HepG2 (cell line): ENCODE measurements around the gene MAFF. TPM values are rescaled to one million over a fixed set of nuclear protein-coding genes. Genes with fewer than 3 reads are reported as not detected.

Experiments
- CHCHD3 ChIP-seq: sonication (generic); formaldehyde crosslinking; IDR thresholded peaks from 2 replicates; pipeline ENCODE4 v1.8.0; 2022; ENCODE audit warnings: mild to moderate bottlenecking, missing genetic modification reagents, moderate library complexity
- EED ChIP-seq: sonication (generic); formaldehyde crosslinking; IDR thresholded peaks from 2 replicates; pipeline ENCODE4 v1.5.0; 2020; ENCODE audit warnings: mild to moderate bottlenecking, missing genetic modification reagents
- FOXK2 ChIP-seq: fragments of 450-650 bp; IDR thresholded peaks from 2 replicates; pipeline ENCODE4 v1.6.1; 2016
- GATA4 ChIP-seq: sonication (generic); IDR thresholded peaks from 2 replicates; pipeline ENCODE4 v1.6.1; 2016; ENCODE audit warnings: antibody characterized with exemption, low read depth, borderline replicate concordance
- MBD4 ChIP-seq: IDR thresholded peaks from 2 replicates; pipeline ENCODE4 v1.6.1; 2012; ENCODE audit warnings: low read length, inconsistent platforms, borderline replicate concordance
- MIXL1 ChIP-seq: IDR thresholded peaks from 2 replicates; pipeline ENCODE4 v1.6.1; 2016
- NFATC3 ChIP-seq: sonication (generic); formaldehyde crosslinking; IDR thresholded peaks from 2 replicates; pipeline ENCODE4 v1.5.1; 2020; ENCODE audit warnings: mild to moderate bottlenecking, missing genetic modification reagents
- RARG ChIP-seq: sonication (generic); formaldehyde crosslinking; IDR thresholded peaks from 2 replicates; pipeline ENCODE4 v1.4.0; 2020; ENCODE audit warnings: low read depth, mild to moderate bottlenecking, missing genetic modification reagents
- RFX1 ChIP-seq: fragments of 450-650 bp; IDR thresholded peaks from 2 replicates; pipeline ENCODE4 v1.6.1; 2017
- ZKSCAN5 ChIP-seq: sonication (generic); formaldehyde crosslinking; IDR thresholded peaks from 2 replicates; pipeline ENCODE4 v1.5.1; 2020; ENCODE audit warnings: mild to moderate bottlenecking, missing genetic modification reagents
- ZMYM4 ChIP-seq: sonication (generic); formaldehyde crosslinking; IDR thresholded peaks from 2 replicates; pipeline ENCODE4 v1.8.1; 2023; ENCODE audit warnings: mild to moderate bottlenecking, missing genetic modification reagents
- ZNF136 ChIP-seq: sonication (generic); formaldehyde crosslinking; IDR thresholded peaks from 2 replicates; pipeline ENCODE4 v1.8.1; 2022; ENCODE audit warnings: low read depth, mild to moderate bottlenecking, moderate library complexity, missing genetic modification reagents
- ZNF598 ChIP-seq: sonication (generic); formaldehyde crosslinking; IDR thresholded peaks from 2 replicates; pipeline ENCODE4 v1.5.1; 2020; ENCODE audit warnings: mild to moderate bottlenecking, missing genetic modification reagents, borderline replicate concordance
- ZNF724P ChIP-seq: sonication (generic); formaldehyde crosslinking; IDR thresholded peaks from 2 replicates; pipeline ENCODE4 v1.8.0; 2022; ENCODE audit warnings: missing genetic modification reagents, borderline replicate concordance
- ZSCAN20 ChIP-seq: sonication (generic); formaldehyde crosslinking; IDR thresholded peaks from 2 replicates; pipeline ENCODE4 v1.4.0; 2020; ENCODE audit warnings: missing genetic modification reagents, mild to moderate bottlenecking, borderline replicate concordance
- ZSCAN25 ChIP-seq: sonication (generic); formaldehyde crosslinking; IDR thresholded peaks from 2 replicates; pipeline ENCODE4 v1.8.0; 2022; ENCODE audit warnings: mild to moderate bottlenecking, missing genetic modification reagents
- polyA plus RNA-seq, 8 experiments: library from polyadenylated mRNA; depleted of rRNA in 3 of 8; stranded (reverse) in 7 of 8; unstranded in 1 of 8; fragments of >200 nt; fragmentation: Illumina TruSeq in 4 of 8; extraction: Trizol in 4 of 8; gene quantifications; 2 replicates each; pipeline versions ENCODE4 v1.2.1 to v1.2.3, GENCODE V29; 2011 to 2016; ENCODE audit warnings: low read depth in 4 of 8, missing spikeins in 1 of 8, mixed read lengths in 1 of 8; ENCODE audit not compliant: insufficient read depth in 1 of 8
- total RNA-seq, 5 experiments: library from RNA; depleted of rRNA; stranded (reverse); fragments of >200 nt; fragmentation: Illumina TruSeq; extraction: Trizol; gene quantifications; 2 replicates each; pipeline ENCODE4 v1.2.3, GENCODE V29; 2016; ENCODE audit warnings: low read depth in 1 of 5
- TF ChIP-seq, protein P1 (sequence below): sonication (generic); formaldehyde crosslinking; IDR thresholded peaks from 2 replicates; pipeline ENCODE4 v1.4.0; 2020; ENCODE audit warnings: missing genetic modification reagents
- TF ChIP-seq, protein P2 (sequence below): sonication (generic); formaldehyde crosslinking; IDR thresholded peaks from 2 replicates; pipeline ENCODE4 v1.4.0; 2020; ENCODE audit warnings: missing genetic modification reagents
- TF ChIP-seq, protein P3 (sequence below): sonication (generic); formaldehyde crosslinking; IDR thresholded peaks from 2 replicates; pipeline ENCODE4 v1.5.1; 2020; ENCODE audit warnings: mild to moderate bottlenecking, missing genetic modification reagents, borderline replicate concordance

The MAFF gene
- total and polyA plus RNA-seq, 2 of the 13 experiments (the other 11 are each of a cell fraction or from before 2014, with no cell fraction given): 5.4 to 14.3 TPM

DNA sequence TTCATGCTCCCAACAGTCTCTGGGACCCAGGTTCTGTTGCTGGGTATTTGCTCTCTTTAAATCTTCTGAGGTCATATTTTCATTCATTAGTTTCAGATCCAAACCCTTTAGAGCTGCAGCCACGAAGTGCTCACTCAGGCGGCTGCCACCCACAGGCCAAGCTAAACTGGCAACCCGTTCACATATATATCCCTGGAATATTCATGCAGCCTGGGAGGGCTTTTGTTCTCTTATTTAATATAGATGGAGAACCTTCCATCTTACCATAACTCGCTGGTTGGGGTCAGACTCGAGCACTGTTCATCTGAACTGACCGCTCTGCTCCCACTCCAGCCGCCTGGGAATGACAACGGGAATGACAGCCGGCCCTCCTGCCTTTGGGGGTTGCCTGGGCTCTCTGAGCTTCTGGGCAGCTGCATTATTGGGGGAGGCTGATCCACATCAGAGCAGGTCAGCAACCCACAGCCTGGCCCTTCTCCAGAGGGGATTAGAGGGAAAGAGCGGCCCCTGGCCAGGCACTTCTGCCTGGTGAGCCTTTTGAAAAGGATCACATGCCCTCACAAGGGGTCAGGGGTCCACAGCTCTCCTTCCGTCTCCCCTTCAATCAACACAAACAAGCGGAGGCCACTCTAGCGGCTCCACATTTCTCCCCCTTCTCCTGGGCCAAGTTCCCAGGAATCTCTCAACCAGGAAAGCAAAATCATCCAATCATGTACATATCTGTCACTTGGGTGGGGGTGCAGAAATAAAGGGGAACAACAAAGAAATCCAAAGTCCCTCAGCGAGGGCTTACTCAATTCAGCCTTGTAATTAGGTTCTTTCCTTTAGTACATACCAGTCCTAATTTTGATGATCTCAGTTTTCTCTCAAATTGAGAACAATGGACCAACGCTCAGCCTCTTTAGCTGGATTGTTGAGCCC, 59.2 kb downstream of the MAFF start (continued):
- no peak for TF ChIP-seq GATA4
- no peak for TF ChIP-seq ZNF724P (CRISPR knock-in tag)
- TF ChIP-seq ZSCAN20: no peak
- no peak for TF ChIP-seq CHCHD3 (CRISPR knock-in tag)
- TF ChIP-seq, protein P1, sequence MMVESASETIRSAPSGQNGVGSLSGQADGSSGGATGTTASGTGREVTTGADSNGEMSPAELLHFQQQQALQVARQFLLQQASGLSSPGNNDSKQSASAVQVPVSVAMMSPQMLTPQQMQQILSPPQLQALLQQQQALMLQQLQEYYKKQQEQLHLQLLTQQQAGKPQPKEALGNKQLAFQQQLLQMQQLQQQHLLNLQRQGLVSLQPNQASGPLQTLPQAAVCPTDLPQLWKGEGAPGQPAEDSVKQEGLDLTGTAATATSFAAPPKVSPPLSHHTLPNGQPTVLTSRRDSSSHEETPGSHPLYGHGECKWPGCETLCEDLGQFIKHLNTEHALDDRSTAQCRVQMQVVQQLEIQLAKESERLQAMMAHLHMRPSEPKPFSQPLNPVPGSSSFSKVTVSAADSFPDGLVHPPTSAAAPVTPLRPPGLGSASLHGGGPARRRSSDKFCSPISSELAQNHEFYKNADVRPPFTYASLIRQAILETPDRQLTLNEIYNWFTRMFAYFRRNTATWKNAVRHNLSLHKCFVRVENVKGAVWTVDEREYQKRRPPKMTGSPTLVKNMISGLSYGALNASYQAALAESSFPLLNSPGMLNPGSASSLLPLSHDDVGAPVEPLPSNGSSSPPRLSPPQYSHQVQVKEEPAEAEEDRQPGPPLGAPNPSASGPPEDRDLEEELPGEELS: 0 out of 2 replicates have a peak, but pooled peaks have one; percentile 29
- TF ChIP-seq NFATC3 (CRISPR knock-in tag): no peak
- TF ChIP-seq, protein P2, sequence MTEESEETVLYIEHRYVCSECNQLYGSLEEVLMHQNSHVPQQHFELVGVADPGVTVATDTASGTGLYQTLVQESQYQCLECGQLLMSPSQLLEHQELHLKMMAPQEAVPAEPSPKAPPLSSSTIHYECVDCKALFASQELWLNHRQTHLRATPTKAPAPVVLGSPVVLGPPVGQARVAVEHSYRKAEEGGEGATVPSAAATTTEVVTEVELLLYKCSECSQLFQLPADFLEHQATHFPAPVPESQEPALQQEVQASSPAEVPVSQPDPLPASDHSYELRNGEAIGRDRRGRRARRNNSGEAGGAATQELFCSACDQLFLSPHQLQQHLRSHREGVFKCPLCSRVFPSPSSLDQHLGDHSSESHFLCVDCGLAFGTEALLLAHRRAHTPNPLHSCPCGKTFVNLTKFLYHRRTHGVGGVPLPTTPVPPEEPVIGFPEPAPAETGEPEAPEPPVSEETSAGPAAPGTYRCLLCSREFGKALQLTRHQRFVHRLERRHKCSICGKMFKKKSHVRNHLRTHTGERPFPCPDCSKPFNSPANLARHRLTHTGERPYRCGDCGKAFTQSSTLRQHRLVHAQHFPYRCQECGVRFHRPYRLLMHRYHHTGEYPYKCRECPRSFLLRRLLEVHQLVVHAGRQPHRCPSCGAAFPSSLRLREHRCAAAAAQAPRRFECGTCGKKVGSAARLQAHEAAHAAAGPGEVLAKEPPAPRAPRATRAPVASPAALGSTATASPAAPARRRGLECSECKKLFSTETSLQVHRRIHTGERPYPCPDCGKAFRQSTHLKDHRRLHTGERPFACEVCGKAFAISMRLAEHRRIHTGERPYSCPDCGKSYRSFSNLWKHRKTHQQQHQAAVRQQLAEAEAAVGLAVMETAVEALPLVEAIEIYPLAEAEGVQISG: no peak
- TF ChIP-seq ZNF136 (CRISPR knock-in tag): no peak
- TF ChIP-seq ZNF598 (CRISPR knock-in tag): no peak
- no peak for TF ChIP-seq RFX1
- no peak for TF ChIP-seq FOXK2
- TF ChIP-seq MIXL1: no peak
- TF ChIP-seq RARG (CRISPR knock-in tag): no peak
- TF ChIP-seq ZMYM4 (CRISPR knock-in tag): no peak; the same call in 1 of the 2 replicates
- TF ChIP-seq, protein P3, sequence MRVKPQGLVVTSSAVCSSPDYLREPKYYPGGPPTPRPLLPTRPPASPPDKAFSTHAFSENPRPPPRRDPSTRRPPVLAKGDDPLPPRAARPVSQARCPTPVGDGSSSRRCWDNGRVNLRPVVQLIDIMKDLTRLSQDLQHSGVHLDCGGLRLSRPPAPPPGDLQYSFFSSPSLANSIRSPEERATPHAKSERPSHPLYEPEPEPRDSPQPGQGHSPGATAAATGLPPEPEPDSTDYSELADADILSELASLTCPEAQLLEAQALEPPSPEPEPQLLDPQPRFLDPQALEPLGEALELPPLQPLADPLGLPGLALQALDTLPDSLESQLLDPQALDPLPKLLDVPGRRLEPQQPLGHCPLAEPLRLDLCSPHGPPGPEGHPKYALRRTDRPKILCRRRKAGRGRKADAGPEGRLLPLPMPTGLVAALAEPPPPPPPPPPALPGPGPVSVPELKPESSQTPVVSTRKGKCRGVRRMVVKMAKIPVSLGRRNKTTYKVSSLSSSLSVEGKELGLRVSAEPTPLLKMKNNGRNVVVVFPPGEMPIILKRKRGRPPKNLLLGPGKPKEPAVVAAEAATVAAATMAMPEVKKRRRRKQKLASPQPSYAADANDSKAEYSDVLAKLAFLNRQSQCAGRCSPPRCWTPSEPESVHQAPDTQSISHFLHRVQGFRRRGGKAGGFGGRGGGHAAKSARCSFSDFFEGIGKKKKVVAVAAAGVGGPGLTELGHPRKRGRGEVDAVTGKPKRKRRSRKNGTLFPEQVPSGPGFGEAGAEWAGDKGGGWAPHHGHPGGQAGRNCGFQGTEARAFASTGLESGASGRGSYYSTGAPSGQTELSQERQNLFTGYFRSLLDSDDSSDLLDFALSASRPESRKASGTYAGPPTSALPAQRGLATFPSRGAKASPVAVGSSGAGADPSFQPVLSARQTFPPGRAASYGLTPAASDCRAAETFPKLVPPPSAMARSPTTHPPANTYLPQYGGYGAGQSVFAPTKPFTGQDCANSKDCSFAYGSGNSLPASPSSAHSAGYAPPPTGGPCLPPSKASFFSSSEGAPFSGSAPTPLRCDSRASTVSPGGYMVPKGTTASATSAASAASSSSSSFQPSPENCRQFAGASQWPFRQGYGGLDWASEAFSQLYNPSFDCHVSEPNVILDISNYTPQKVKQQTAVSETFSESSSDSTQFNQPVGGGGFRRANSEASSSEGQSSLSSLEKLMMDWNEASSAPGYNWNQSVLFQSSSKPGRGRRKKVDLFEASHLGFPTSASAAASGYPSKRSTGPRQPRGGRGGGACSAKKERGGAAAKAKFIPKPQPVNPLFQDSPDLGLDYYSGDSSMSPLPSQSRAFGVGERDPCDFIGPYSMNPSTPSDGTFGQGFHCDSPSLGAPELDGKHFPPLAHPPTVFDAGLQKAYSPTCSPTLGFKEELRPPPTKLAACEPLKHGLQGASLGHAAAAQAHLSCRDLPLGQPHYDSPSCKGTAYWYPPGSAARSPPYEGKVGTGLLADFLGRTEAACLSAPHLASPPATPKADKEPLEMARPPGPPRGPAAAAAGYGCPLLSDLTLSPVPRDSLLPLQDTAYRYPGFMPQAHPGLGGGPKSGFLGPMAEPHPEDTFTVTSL (CRISPR knock-in tag): no peak
- no peak for TF ChIP-seq EED
- TF ChIP-seq ZKSCAN5 (CRISPR knock-in tag): no peak
- TF ChIP-seq ZSCAN25 (CRISPR knock-in tag): 0 out of 2 replicates have a peak, but pooled peaks have one; percentile 62
- no peak for TF ChIP-seq MBD4
